BLaER1 treated with 17β-estradiol and CSF1 and Interleukin-3, amounts not matched to agents 10 nM and 100 nM (cell line): Measurements from ENCODE around the gene MRC2.

ENCODE experiments used
- H3K27ac ChIP-seq, 11 experiments: shearing (Covaris generic); formaldehyde crosslinking; 2 replicates each; pipeline ENCODE4 v1.8.1; 2022
- H3K27me3 ChIP-seq, 11 experiments: shearing (Covaris generic); formaldehyde crosslinking; 2 replicates each; pipeline ENCODE4 v1.8.1; 2022
- H3K36me3 ChIP-seq, 11 experiments: shearing (Covaris generic); formaldehyde crosslinking; 2 replicates each; pipeline ENCODE4 v1.8.1; 2022
- H3K4me1 ChIP-seq, 10 experiments: shearing (Covaris generic); formaldehyde crosslinking; 2 replicates each; pipeline ENCODE4 v1.8.1; 2022
- H3K4me2 ChIP-seq, 11 experiments: shearing (Covaris generic); formaldehyde crosslinking; 2 replicates each; pipeline ENCODE4 v1.8.1; 2022
- H3K4me3 ChIP-seq, 10 experiments: shearing (Covaris generic); formaldehyde crosslinking; 2 replicates each; pipeline ENCODE4 v1.8.1; 2022
- H3K9ac ChIP-seq, 11 experiments: shearing (Covaris generic); formaldehyde crosslinking; 2 replicates each; pipeline ENCODE4 v1.8.1; 2022
- H3K9me3 ChIP-seq, 11 experiments: shearing (Covaris generic); formaldehyde crosslinking; replicated peaks in 1 of 11; 2 replicates each; pipeline ENCODE4 v1.8.1; 2022
- H4K20me1 ChIP-seq, 11 experiments: shearing (Covaris generic); formaldehyde crosslinking; 2 replicates each; pipeline ENCODE4 v1.8.1; 2022
- Cebpa-rat ChIP-seq, 11 experiments: shearing (Covaris generic); IDR thresholded peaks; 2 replicates each; pipeline ENCODE4 v1.8.1; 2022

The MRC2 gene

GRCh38 chr17:62739645-62740388, 112.3 kb downstream of the MRC2 start:
- no peak for TF ChIP-seq Cebpa-rat (IDR thresholded peaks at IDR 0.05)
- H3K4me2 ChIP-seq = no peak overlapping the region
- 0 out of 20 replicates have a peak, but pooled peaks cover 0 to 3% (median 0%) of the 10 kb centered on the region in 10 experiments for H3K4me1 ChIP-seq
- no peaks in the 10 kb centered on the region for H4K20me1 ChIP-seq
- H3K36me3 ChIP-seq = no peaks in the 10 kb centered on the region
- H3K27ac ChIP-seq = no peak overlapping the region
- no peaks in the 10 kb centered on the region for H3K27me3 ChIP-seq
- H3K9me3 ChIP-seq = no peaks in the 10 kb centered on the region
- no peak overlapping the region for H3K4me3 ChIP-seq
- H3K9ac ChIP-seq = no peak overlapping the region

GRCh38 chr17:62741290-62741689, 113.8 kb downstream of the MRC2 start:
- no peaks in the 10 kb centered on the region for H3K27me3 ChIP-seq
- no peaks in the 10 kb centered on the region for H3K9me3 ChIP-seq
- no peaks in the 10 kb centered on the region for H4K20me1 ChIP-seq
- H3K4me1 ChIP-seq = no peaks in the 10 kb centered on the region
- no peak overlapping the region for H3K9ac ChIP-seq
- H3K36me3 ChIP-seq = no peaks in the 10 kb centered on the region
- TF ChIP-seq Cebpa-rat (IDR thresholded peaks at IDR 0.05) = no peak
- H3K4me3 ChIP-seq = no peak overlapping the region
- H3K27ac ChIP-seq = no peak overlapping the region
- H3K4me2 ChIP-seq = no peak overlapping the region
